NCI-H1436 (cell line): ENCODE data around the gene NCSTN.
A peak's percentile ranks its signal among the peaks of the same experiment; 100 is the strongest.

Experiments used
- DNase-seq: peaks from one replicate; lab custom pipeline; 2025; lab: John Stamatoyannopoulos, UW

Gene NCSTN

DNA sequence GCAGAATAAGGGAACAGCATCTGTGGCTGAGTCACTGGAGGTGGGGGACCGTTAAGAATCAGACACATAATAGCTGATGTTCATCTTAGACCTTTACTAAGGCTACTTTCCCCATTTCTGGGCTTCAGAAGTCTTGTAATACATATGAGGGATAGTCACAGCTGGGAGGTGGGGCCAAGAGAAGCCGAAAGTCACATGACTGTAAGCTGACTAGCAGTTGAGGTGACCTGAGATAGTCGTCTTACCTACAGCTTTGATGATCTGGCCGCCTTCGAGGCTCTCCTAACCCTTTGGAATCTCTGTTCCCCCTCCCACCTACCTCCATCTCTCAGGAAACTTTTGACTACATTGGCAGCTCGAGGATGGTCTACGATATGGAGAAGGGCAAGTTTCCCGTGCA lies 9.4 kb downstream of the NCSTN start:
- no peak for DNase-seq

DNA sequence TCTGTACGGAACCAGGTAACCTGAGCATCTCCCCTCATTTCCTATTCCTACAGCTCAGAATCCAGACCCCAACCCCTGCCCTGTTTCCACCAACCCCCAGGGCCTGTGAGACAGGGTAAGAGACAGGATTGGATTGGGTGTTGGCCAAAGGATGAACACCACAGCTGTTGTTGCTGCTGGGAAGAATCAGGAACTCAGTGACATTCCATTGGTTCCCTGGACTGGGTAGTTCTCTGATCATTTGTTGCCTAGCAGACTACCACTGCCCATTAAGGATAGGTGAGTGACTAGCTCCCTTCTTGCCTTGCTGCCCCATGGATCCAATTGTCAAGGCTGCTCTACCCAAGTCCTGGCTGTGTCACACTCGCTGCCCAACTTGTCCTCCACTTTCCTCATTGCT lies 10.0 kb downstream of the NCSTN start:
- DNase-seq, result no peak

DNA sequence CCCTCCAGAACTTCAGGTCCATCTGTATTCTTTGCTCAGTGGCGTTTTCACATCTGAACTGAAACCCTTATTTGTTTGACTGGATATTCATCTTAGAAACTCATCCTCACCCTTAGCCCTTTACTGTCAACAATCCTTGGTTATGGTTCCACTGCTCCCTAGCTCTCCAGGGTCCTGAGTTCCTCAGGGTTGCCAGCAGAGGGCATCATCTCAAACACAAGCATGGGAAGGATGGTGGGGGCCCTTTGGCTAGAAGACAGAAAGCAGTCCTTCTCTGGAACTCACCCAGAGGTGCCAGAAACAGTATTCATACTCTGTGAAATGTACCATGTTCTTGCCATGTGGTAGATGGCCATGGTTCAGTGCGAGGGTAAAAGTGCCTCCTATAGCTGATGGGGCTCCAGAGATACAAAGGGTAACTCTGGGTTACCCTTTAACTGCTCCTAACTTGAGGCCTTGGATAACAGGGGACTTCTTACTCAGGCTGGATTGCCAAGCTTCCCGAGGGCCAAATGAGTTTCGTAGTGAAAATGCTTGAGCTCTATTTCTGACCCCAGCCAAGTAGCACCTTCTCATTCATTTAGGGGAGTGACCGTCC lies 11.3 kb downstream of the NCSTN start:
- DNase-seq, result no peak

DNA sequence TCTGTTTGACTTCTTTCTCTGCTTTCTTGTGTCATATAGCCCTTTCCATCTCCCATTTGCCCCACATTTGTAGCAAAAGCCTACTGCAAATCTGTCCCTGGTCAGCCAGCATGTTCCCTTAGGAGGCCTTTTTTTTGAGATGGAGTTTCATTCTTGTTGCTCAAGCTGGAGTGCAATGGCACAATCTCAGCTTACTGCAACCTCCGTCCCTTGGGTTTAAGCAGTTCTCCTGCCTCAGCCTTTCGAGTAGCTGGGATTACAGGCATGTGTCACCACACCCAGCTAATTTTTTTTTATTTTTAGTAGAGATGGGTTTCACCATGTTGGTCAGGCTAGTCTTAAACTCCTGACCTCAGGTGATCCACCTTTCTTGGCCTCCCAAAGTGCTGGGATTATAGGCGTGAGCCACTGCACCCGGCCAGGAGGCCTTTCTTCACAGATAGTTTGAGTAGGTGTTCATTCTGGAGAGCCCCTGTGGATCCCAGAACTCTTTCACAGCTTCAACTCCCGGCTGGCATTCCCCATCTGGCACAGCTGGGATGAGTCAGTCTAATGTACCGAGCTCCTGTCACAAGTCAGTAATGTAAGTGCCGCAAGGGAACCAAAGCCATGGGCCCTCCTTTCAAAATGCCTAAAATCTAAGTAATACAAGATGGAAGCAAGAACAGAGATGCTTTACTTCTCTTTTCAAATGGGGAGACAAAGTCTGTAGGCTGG lies 14.3 kb downstream of the NCSTN start:
- no peak for DNase-seq

DNA sequence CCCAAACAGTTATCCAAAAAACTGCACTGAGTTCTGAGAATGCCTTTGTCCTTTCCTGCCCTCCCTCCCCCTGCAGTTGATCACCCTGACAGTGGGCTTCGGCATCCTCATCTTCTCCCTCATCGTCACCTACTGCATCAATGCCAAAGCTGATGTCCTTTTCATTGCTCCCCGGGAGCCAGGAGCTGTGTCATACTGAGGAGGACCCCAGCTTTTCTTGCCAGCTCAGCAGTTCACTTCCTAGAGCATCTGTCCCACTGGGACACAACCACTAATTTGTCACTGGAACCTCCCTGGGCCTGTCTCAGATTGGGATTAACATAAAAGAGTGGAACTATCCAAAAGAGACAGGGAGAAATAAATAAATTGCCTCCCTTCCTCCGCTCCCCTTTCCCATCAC lies 14.9 kb downstream of the NCSTN start:
- no peak for DNase-seq

DNA sequence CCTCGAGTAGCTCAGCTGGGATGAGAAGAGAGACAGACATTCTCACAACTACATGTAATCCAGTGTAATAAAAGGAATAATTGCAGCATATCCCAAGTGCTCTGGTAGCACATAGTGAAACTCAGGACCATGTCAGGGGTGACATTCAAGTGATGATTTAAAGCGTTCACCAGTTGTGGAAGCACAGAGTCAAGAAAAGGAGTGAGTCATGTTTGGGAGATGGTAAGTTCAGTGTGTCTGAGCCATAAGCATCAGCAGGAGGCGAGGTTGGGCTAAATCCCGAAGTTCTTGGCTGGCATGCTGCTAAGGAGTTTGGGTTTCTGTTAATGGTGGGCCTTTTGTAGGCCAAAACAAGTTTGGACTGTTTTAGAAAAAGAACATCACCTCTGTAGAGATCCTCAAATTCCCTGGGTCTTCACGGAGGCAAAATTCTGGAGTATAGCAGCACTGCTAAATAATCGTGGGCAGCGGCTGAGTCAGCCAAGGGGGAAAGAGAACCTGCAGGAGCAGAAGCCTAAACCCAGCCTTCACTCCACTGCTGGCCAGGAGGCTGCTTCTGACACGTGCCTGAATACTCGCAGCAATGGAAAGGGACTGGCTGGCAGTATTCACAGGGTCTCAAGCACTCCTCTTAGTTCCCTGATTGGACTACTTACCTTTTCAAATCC lies 16.5 kb downstream of the NCSTN start:
- no peak for DNase-seq

DNA sequence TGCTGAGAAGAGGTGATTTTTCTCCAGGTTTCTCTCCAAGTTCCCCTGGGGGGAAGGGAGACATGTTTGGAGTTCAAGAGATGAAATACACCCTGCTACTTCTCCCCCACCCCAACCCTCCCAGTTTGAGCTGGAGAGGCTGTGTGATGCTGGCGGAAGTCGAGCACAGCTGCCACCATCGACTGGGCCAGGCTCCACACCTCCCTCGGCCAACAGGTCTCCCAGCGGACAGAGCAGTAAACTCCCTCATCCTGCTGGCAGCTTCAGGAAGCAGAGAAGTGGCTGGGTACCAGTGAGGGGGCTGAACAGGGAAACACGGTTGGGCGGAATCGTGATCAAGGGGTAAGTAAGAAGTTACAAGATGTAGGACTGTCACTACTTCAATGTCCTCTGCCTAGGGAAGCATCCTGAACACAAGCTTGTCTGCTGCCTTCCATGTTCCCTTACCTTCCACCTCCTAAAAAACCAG lies 17.1 kb downstream of the NCSTN start:
- DNase-seq, result no peak

DNA sequence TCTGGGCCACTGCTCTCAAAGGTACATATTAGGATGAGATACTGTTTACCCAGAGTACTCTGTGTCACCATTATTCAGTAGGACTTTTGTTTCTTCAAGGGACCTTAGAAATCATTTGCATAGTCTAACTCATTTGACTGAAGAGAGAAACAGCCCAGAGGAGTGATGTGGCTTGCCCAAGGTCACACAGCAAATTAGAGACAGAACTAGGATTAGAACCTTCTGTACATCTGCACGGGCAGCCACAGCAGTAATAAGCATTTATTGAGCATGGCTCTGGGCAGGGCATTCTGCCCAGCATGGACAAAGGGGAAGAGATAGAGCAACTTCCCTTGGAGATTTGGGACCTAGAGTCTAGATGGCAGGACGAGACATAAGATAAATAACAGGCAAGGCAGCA lies 18.0 kb downstream of the NCSTN start:
- no peak for DNase-seq

DNA sequence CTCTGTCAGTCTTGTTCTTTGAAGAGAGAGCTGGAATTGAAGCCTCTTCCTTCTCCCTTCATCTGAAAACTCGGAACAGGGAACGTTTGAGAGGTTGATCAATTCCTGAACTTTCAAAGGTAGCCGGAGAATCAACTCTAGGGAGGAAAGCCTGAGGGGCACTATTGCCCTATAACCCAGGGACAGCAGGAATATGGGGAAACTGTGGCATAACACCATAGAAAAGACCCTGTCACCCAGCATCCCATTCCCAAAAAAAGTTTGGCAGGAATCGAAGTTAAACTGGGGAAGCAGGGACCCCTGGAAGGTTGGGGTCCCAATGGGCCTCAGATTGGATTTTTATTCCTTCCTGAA lies 18.6 kb downstream of the NCSTN start:
- no peak for DNase-seq

DNA sequence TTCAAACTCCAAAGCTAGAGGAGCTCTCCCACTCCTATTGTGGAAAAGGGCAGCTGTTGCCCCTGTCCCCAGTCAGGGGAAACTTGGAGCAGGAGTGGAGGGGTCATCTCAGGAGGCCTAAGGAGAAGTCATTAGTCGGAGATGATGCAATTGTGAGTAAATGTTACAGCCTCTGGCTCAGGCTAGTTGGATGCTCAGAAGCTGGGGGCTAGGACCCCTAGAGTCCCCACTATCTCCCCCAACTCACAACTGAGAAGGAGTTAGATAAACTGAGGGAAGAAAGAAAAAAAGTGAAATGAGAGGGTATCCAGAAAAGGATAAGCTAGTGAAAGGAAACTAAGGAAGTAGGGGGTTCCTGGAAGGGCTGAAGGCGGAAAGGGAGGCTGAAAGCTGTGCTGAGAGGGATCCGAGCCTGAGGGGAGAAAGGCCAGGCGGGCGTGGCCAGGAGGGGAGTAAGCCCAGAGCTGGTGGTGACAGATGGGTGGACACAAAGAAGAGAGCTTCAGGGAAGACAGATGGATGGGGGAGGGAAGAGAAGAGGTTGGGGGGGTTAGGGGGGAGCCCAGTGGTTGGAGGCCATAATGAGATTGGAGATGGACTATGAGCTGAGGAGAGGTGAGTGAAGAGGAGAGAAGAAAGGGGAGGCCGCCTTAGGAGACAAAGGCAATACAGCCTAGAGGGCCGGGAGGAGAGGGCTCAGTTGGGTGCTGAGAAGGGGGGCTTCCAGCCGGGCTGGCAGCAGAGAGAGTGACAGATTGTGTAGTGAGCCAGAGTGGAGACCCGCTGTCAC lies 19.2 kb downstream of the NCSTN start:
- no peak for DNase-seq

DNA sequence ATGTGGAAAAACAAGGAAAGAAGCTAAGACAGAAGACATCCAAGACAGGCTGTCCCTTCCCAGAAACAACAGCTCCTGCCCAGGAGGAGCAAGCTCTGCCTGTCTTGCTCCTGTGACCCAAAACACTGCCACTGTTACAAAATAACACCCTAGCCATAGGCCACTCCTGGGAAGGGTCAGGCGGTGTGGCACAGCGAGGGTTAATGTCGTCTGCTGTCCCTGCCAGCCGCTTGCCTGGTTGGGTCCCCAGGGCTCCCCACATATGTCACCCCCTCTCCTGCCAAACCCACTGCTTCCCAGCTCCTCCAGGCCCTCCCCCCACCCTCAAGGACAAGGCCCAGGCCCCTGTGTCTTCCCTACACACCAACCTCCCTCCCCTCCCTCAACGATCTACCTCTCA lies 19.8 kb downstream of the NCSTN start:
- no peak for DNase-seq

DNA sequence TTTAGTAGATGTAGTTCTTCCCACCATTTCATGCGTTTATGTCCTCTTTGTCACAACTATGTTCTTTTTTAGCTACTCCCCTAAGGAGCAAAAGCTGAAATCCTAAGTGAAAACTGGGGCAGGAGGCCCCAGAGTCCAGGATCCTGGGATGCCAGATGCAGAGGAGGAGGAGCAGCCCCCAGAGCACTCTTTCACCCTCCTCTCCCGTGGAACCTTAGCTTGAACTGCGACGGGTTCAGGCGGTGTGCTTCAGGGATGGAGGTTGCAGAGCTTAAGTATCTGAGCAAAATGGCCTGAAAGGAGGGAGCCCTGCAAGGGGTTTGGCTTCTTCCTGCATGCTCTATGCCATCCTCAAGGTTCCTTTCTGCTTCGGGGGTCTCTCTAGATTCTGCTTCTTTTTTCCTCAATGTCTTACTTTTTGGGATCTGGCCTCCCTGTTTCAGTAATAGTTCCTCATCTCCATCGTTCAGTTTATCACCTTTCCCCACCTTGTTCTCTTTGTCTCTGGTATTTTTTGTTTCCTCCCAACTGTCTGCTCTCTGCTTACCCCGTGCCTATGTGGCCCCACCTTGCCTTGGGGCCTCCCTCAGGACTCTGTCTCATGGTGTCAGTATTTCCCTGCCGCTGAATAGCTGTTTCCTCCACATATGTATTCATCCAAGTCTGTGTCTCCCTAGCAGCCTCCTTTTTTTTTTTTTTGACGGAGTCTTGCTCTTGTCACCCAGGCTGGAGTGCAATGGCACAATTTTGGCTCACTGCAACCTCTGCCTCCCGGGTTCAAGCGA lies 21.0 kb downstream of the NCSTN start:
- no peak for DNase-seq

DNA sequence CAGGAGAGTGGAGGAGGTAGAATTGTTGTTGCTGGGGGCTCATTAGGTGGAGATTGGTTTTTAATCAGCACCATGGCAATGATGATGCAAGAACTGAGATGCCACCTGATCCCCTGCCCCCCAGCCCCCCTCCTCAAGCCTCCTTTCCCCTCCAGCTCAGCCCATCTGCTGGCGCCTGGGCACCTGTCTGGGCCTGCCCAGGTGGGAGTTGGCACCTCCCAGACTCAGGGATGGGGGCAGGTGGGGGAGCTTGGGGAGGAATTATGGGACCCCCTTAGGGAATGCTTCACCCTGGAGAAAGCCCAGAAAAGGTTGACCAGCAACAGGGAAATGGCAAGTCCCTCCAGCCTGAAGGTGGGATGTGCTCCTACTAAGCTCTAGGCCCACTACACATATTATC lies 22.1 kb downstream of the NCSTN start:
- peak; percentile 46 for DNase-seq

DNA sequence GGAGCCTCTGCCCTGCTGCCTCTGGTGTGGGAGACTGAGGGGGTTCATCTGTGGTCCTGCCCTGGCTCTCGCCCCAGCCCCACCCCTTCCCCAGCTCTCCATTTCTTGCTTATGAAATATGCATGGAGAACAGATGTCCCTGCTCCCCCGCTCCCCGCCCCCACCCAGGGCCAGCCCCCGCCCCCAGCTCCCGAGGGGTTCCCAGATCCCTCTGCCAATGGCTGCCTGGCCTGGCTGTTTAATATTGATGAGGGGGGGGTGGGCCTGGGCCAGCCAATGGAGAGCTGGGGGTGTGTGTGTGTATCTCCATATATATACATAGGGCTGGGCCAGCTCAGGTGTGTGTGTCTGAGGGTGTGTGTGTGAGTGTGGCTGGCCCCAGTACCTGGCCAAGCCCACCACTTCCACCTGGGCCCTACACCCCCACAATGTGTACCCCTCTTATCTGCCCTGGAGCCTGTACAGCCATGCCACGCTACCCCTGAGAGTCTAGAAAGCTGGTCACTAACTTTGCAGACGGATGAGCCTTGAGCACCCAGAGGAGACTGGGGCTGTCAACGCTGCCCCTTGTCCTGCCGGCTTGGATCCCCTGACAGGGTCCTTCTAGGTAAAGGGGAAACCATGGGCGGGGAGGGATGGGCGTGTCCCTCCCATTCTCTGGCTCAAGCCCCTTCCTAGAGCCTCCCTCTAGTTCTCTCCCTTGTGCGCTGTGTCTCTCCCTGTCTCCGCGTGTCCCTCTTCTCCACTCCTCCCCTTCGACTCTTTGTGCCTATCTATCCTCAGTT lies 23.7 kb downstream of the NCSTN start, which contains the start of gene NHLH1:
Gene NHLH1 (plus strand): TSS at position 341 of the 785 bp plus-strand sequence. CDS start 3,661 bp downstream, outside the sequence.
- DNase-seq, result peak; percentile 45

DNA sequence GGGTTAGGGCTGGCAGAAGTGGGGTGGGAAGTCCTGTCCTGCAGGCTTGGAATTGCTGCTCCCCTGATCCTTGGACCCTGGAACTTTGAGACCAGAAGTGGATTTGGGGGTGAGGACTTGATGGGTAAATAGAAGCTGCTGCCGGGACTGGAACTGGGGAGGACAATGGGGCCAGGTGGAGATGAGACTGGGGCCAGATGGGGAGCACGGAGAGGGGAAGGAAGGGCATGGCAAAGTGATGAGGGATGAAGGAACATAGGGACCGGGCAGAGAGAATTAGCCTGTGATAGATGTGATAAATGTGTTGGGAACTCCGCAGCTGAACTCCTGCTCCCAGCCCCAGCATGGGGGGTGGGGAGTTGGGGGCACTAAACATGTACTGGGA lies 24.3 kb downstream of the NCSTN start:
- DNase-seq, result no peak

DNA sequence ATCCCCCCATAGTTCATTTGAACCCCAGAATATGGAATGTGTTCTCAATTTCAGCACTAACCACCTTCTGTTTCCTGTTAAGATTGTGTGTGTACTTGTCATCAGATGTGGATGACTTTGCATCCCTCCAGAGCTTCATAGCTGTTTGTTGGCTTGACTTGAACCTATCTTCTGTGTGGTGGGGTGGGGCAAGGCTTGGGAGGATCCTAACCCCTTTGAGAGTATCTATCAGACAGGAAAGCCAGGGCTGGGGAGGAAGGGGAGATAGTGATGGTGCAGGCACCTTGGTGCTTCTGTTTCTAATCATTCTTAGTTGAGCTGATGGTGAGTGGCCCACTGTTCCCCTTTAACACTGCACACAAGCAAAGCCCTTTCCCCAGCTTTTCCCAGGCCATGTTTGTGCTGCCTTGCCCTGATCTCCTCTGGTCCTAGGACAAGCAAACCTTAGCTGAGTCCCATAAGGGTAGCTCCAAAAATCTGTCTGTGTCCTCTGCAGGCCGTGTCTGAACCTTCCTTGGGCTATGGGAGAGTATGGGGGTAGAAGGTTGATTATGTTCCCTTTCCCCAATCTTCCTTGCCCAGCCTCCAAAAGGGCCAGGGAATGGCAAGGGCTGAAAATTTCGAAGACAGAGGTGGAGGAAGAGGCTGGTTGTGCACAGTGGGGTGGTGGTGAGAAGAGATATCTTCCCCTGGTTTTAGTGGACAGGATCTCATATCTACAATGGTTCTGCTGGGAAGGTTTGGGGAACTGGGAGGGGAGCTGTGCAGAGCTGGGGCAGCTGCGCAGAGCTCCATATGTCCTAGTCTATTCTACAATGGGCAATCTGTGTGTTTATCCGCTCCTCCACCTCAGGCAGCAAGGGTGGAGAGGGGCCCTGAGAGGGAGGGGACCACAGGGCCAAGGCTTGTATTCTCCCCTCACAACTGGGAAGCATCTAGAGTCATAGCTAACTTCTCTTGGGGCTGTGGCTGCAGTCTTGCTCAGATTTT lies 25.0 kb downstream of the NCSTN start:
- no peak for DNase-seq

DNA sequence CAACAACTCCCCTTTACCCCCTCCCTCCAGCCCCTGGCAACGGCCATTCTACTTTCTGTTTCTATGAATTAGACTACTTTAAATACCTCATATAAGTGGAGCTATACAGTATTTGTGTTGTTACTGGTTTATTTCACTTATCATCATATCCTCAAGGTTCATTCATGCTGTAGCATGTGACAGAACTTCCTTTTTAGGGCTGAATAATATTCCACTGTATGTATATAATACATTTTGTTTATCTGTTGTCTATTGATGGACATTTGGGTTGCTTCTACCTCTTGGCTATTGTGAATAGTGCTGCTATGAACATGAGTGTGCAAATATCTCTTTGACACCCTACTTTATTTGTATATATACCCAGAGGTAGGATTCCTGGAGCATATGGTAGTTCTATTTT lies 25.9 kb downstream of the NCSTN start:
- no peak for DNase-seq

DNA sequence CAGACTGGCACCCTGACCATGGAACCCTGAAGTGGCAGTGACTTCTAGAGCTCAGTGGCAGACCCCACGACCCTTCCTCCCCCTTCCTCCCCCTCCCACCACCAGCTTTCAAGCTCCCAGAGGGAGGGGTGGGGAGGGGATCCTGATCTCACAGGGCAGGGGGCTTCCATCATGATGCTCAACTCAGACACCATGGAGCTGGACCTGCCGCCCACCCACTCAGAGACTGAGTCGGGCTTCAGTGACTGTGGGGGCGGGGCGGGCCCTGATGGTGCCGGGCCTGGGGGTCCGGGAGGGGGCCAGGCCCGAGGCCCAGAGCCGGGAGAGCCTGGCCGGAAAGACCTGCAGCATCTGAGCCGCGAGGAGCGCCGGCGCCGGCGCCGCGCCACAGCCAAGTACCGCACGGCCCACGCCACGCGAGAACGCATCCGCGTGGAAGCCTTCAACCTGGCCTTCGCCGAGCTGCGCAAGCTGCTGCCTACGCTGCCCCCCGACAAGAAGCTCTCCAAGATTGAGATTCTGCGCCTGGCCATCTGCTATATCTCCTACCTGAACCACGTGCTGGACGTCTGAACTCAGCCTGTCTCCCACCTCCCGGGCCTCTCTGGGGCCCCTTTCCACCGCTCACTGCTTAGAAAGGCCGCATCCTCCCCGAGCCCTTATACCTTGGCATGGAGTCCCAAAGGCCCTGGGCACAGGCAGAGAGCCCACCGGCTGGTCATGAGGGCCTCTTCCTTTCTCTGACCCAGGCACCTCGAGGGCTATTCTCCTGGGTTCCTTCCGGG lies 27.6 kb downstream of the NCSTN start:
- no peak for DNase-seq

DNA sequence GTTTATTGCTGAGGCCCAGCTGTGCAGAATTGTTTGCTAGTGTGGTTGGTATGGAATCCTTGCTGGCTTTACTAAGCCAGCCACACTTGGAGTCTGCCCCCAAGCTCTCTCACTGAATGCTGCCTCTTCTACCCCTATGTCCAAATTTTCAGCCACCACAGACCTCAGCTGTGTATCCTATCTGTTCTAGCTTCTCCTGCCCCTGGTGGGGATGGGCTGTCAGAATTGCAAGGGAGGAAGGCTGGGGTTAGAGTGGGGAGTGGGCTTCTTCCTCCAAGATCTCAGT lies 28.1 kb downstream of the NCSTN start:
- no peak for DNase-seq
